MM.1S (cell line): Measurements from ENCODE around the gene LONRF2.

Experiments
- CTCF ChIP-seq: fragments of 300-600 bp; sonication (generic); IDR thresholded peaks from 2 replicates; pipeline ENCODE4 v1.5.1; 2016; ENCODE audit warnings: antibody characterized with exemption, low read length, mixed read lengths
- EZH2 ChIP-seq: fragments of 300-600 bp; sonication (generic); optimal IDR thresholded peaks from 2 replicates; pipeline ENCODE3; 2017; ENCODE audit warnings: low read depth, mild to moderate bottlenecking, antibody characterized with exemption, low read length, mixed read lengths
- EZH2phosphoT487 ChIP-seq: fragments of 300-600 bp; sonication (generic); IDR thresholded peaks from 2 replicates; pipeline ENCODE4 v1.6.1; 2018; ENCODE audit warnings: antibody characterized with exemption, low read length

- TF ChIP-seq CTCF: no peak
- TF ChIP-seq EZH2phosphoT487: no peak
- TF ChIP-seq EZH2: no peak
Measured at GRCh38 chr2:100271210-100271609, 51.1 kb downstream of the LONRF2 start.
